OCI-LY7 (cell line): ENCODE data around the gene ALDH3A1.

ENCODE experiments used
- CTCF ChIP-seq: fragments of 200-600 bp; sonication (generic); conservative IDR thresholded peaks from 2 replicates; pipeline ENCODE4 v1.5.1; 2014; ENCODE audit warnings: mild to moderate bottlenecking, antibody characterized with exemption, low read length, moderate library complexity, mixed read lengths
- EZH2phosphoT487 ChIP-seq: fragments of 200-600 bp; sonication (generic); IDR thresholded peaks from 2 replicates; pipeline ENCODE4 v1.6.1; 2018; ENCODE audit warnings: low read depth, borderline replicate concordance, mild to moderate bottlenecking, mixed run types, antibody characterized with exemption, low read length, moderate library complexity, mixed read lengths

DNA sequence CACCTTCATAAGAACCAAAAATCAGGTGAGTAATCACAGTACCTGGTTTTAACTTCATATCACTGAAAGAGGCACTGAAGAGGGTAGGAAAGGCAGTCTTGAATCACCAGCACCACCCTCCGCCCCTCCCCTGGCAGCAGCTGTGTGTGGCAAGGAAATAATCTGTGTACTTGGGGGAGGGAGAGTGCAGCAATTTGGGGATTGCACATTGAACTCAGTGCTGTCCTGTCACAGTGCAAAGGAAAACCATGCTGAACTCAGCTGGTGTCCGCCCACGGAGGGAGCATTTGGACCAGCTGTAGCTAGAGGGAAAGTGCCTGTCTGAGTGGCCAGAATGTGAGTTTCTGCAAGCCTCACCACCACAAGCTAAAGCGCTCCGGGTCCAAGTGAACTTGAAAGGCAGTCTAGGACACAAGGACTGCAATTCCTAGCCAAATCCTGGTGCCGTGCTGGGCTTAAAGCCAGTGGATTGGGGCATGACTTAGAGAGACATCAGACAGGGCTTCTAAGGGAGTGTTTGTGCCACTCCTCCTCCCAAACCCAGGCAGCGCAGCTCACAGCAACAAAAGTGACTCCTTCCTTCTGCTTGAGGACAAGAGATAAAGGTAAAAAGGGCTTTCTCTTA lies 39.7 kb upstream of the ALDH3A1 start:
- no peak for TF ChIP-seq CTCF
- TF ChIP-seq EZH2phosphoT487, result no peak
